Breast epithelium (tissue), 3 donors: ENCODE data around the gene KLHL18.

ENCODE experiments used
- POLR2A ChIP-seq: fragments of 450-650 bp; IDR thresholded peaks from one replicate; pipeline ENCODE4 v1.6.1; 2016; ENCODE audit warnings: antibody characterized with exemption, mild to moderate bottlenecking, moderate library complexity
- POLR2AphosphoS5 ChIP-seq, 3 donors: sonication (generic); formaldehyde crosslinking; IDR thresholded peaks; one replicate each; pipeline ENCODE4 v1.6.1; 2017; ENCODE audit warnings: antibody characterized with exemption in 3 of 3
- TF ChIP-seq, protein P1 (sequence below), 3 donors: fragments of 450-650 bp; IDR thresholded peaks; one replicate each; pipeline ENCODE4 v1.5.1; 2016 to 2017; ENCODE audit warnings: antibody characterized with exemption in 3 of 3, mild to moderate bottlenecking in 3 of 3, moderate library complexity in 3 of 3

DNA sequence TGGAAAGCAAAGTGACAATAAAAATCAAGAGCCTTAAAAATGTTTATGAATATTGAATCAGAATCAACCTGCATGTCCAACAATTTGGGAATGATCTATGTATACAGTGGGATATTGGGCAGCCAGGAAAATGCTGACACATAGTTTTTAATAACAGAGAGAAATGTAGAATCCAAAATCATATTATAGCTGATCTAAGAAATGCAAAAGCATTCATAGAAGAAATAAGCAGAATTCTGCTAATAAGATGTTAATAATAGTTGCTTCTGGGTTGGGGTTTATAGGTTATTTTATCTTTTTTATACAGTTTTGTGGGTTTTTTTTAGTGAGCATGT, 15.3 kb upstream of the KLHL18 start:
- TF ChIP-seq, protein P1, sequence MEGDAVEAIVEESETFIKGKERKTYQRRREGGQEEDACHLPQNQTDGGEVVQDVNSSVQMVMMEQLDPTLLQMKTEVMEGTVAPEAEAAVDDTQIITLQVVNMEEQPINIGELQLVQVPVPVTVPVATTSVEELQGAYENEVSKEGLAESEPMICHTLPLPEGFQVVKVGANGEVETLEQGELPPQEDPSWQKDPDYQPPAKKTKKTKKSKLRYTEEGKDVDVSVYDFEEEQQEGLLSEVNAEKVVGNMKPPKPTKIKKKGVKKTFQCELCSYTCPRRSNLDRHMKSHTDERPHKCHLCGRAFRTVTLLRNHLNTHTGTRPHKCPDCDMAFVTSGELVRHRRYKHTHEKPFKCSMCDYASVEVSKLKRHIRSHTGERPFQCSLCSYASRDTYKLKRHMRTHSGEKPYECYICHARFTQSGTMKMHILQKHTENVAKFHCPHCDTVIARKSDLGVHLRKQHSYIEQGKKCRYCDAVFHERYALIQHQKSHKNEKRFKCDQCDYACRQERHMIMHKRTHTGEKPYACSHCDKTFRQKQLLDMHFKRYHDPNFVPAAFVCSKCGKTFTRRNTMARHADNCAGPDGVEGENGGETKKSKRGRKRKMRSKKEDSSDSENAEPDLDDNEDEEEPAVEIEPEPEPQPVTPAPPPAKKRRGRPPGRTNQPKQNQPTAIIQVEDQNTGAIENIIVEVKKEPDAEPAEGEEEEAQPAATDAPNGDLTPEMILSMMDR (IDR thresholded peaks at IDR 0.05) = no peak
- TF ChIP-seq POLR2A (no peak), POLR2AphosphoS5 (IDR thresholded peaks at IDR 0.05) (no peak)
